ENCODE results near the gene PPFIA4. TPM values are rescaled to one million over a fixed set of nuclear protein-coding genes. Genes with fewer than 3 reads are reported as not detected.
A peak's percentile ranks its signal among the peaks of the same experiment; 100 is the strongest.

PPFIA4 gene
- total RNA-seq, 1 experiment from 2014 or later = 21.1 TPM

GRCh38 chr1:202998836-202999750 lies 27.2 kb upstream of the PPFIA4 start (continued):
- TF ChIP-seq ZNF423 (CRISPR knock-in tag; IDR thresholded peaks at IDR 0.05) (no peak), MYBL2 (CRISPR knock-in tag; IDR thresholded peaks at IDR 0.05) (no peak), MAX (CRISPR knock-in tag; IDR thresholded peaks at IDR 0.05) (no peak), ZNF425 (CRISPR knock-in tag; conservative IDR thresholded peaks at IDR 0.05) (no peak), MXD4 (CRISPR knock-in tag; IDR thresholded peaks at IDR 0.05; ENCODE audit: borderline replicate concordance) (no peak)

GRCh38 chr1:203000217-203000944 lies 25.9 kb upstream of the PPFIA4 start:
- ATAC-seq = no peak
- CTCF ChIA-PET = interaction anchor here (0.5 to 1.9 kb wide), 8 partner anchors 11 to 191 kb away, joined by 3 to 6 read pairs (median 4); partner anchors contain the start of gene PPFIA4
- Mint-ChIP-seq H3K27ac (no peak overlapping the region), H3K4me3 (no peak overlapping the region), H3K27me3 (ENCODE audit: low read depth) (peaks cover 7% of the 10 kb centered on the region; the same call in 1 of the 2 replicates), H3K4me1 (peaks cover 22% of the 10 kb centered on the region), H3K36me3 (no peaks in the 10 kb centered on the region), H3K9me3 (peaks cover 3% of the 10 kb centered on the region; the same call in 1 of the 2 replicates)
- no peak for TF ChIP-seq SMAD4 (CRISPR knock-in tag; IDR thresholded peaks at IDR 0.05)
- no peak for DNase-seq (ENCODE audit: low spot score)
- POLR2A ChIA-PET = interaction anchor here (0.6 kb wide), 1 partner anchor 30 kb away, joined by 3 read pairs; no protein-coding TSS in a partner anchor

- Mint-ChIP-seq H3K9me3 (peaks cover 3% of the 10 kb centered on the region; the same call in 1 of the 2 replicates), H3K27ac (peak overlapping the region; percentile 35), H3K36me3 (no peaks in the 10 kb centered on the region), H3K4me3 (no peak overlapping the region), H3K4me1 (peaks cover 26% of the 10 kb centered on the region), H3K27me3 (ENCODE audit: low read depth) (no peaks in the 10 kb centered on the region)
- ATAC-seq (no peak), DNase-seq (ENCODE audit: low spot score) (no peak)
- TF ChIP-seq SP1 (CRISPR knock-in tag; conservative IDR thresholded peaks at IDR 0.05) = no peak
- no peak for TF ChIP-seq STAT6 (CRISPR knock-in tag; conservative IDR thresholded peaks at IDR 0.05; ENCODE audit: low read depth)
- no peak for TF ChIP-seq ZNF425 (CRISPR knock-in tag; conservative IDR thresholded peaks at IDR 0.05)
- no peak for TF ChIP-seq ATF2 (CRISPR knock-in tag; IDR thresholded peaks at IDR 0.05; ENCODE audit: borderline replicate concordance, low read depth)
- no peak for TF ChIP-seq PRRX2 (CRISPR knock-in tag; IDR thresholded peaks at IDR 0.05)
- TF ChIP-seq ELF4 (CRISPR knock-in tag; IDR thresholded peaks at IDR 0.05; ENCODE audit: low read depth) = no peak
- no peak for TF ChIP-seq MYBL2 (CRISPR knock-in tag; IDR thresholded peaks at IDR 0.05)
- no peak for TF ChIP-seq PRDM15 (CRISPR knock-in tag; IDR thresholded peaks at IDR 0.05)
- TF ChIP-seq ZNF512 (CRISPR knock-in tag; IDR thresholded peaks at IDR 0.05; ENCODE audit: borderline replicate concordance) = no peak
- no peak for TF ChIP-seq ATF3 (CRISPR knock-in tag; conservative IDR thresholded peaks at IDR 0.05)
- ChIA-PET CTCF (no interaction called here), POLR2A (no interaction called here)
Measured at GRCh38 chr1:203001986-203002385, 24.3 kb upstream of the PPFIA4 start.
